ENCODE data around the gene MAPK1. TPM values are rescaled to one million over a fixed set of nuclear protein-coding genes. Genes with fewer than 3 reads are reported as not detected.

The MAPK1 gene
- total RNA-seq, 1 experiment from 2014 or later = 90.3 TPM

DNA sequence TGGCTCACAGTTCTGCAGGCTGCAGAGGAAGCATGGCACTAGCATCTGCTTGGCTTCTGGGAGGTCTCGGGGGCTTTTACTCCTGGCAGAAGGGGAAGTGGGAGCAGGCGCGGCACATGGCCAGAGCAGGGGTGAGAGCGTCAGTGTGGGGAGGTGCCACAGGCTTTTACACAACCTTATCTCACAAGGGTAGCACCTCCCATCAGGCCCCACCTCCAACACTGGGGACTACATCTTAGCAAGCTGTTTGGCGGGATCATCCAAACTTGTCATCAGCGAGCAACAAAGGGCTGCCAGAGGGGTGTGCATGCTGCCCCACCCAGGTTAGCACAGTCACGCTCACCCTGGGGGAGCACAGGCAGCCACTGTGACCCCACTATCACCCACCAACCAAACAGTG, 112.9 kb downstream of the MAPK1 start:
- no peak overlapping the region for H2BK15ac ChIP-seq (ENCODE audit: low read depth, low read length)
- no peaks in the 10 kb centered on the region for H3K9me3 Mint-ChIP-seq
- H3K4me1 Mint-ChIP-seq = peaks cover 3 to 20% of the 10 kb centered on the region in 2 experiments; a peak in 3 of 4 replicates
- H3K9me3 ChIP-seq (ENCODE audit: control insufficient read depth, low read depth, low read length) = no peaks in the 10 kb centered on the region
- no peak overlapping the region for H3K4me3 Mint-ChIP-seq
- no peak overlapping the region for H3K14ac ChIP-seq (ENCODE audit: insufficient read depth, low read length)
- no peak overlapping the region for H3K4me2 ChIP-seq (ENCODE audit: insufficient read depth, insufficient read length, low read length)
- H3K23ac ChIP-seq (ENCODE audit: insufficient read length, low read depth, low read length) = no peak overlapping the region
- H3K27me3 Mint-ChIP-seq (ENCODE audit: low read depth) = no peaks in the 10 kb centered on the region; the same call in none of the 2 replicates
- H3K79me1 ChIP-seq (ENCODE audit: insufficient read depth, low read depth, low read length, poor library complexity, severe bottlenecking) = no peaks in the 10 kb centered on the region
- H3K27ac Mint-ChIP-seq = no peak overlapping the region; a peak in 2 of 7 replicates
- no peak overlapping the region for H2AK5ac ChIP-seq (ENCODE audit: insufficient read length, low read length)
- no peak overlapping the region for H3K56ac ChIP-seq (ENCODE audit: insufficient read length, low read depth, low read length)
- no peaks in the 10 kb centered on the region for H3K79me2 ChIP-seq (ENCODE audit: insufficient read depth, low read length)
- no peak overlapping the region for H2AFZ ChIP-seq (ENCODE audit: low read length)
- no peak overlapping the region for H2BK120ac ChIP-seq (ENCODE audit: low read depth, low read length, poor library complexity, severe bottlenecking)
- H2BK20ac ChIP-seq (ENCODE audit: low read depth, low read length, poor library complexity, severe bottlenecking) = no peak overlapping the region
- WGBS (ENCODE audit: extremely low coverage, insufficient read length, low lambda C conversion rate) = no CpG with 5 or more reads among the region's 7 CpGs
- H3T11ph ChIP-seq (ENCODE audit: low read length) = no peak overlapping the region
- no peak overlapping the region for H3K27ac ChIP-seq (ENCODE audit: insufficient read length, low read depth, low read length)
- no peaks in the 10 kb centered on the region for H3K27me3 ChIP-seq (ENCODE audit: insufficient read depth, low read length)
- peaks cover 5 to 12% (median 10%) of the 10 kb centered on the region in 3 experiments; a peak in 5 of 7 replicates for H3K36me3 Mint-ChIP-seq (ENCODE audit: insufficient read depth in 1 of 3, low read depth in 3 of 3)
- H4K91ac ChIP-seq (ENCODE audit: insufficient read length, low read depth, low read length) = no peak overlapping the region
- H2BK5ac ChIP-seq (ENCODE audit: insufficient read length, low read length) = no peak overlapping the region
- no peak overlapping the region for H4K8ac ChIP-seq (replicated peaks; ENCODE audit: insufficient read length, low read depth, low read length)
- H3K23me2 ChIP-seq (ENCODE audit: insufficient read length, low read depth, low read length, poor library complexity, severe bottlenecking) = no peaks in the 10 kb centered on the region
- TF ChIP-seq, protein P1, sequence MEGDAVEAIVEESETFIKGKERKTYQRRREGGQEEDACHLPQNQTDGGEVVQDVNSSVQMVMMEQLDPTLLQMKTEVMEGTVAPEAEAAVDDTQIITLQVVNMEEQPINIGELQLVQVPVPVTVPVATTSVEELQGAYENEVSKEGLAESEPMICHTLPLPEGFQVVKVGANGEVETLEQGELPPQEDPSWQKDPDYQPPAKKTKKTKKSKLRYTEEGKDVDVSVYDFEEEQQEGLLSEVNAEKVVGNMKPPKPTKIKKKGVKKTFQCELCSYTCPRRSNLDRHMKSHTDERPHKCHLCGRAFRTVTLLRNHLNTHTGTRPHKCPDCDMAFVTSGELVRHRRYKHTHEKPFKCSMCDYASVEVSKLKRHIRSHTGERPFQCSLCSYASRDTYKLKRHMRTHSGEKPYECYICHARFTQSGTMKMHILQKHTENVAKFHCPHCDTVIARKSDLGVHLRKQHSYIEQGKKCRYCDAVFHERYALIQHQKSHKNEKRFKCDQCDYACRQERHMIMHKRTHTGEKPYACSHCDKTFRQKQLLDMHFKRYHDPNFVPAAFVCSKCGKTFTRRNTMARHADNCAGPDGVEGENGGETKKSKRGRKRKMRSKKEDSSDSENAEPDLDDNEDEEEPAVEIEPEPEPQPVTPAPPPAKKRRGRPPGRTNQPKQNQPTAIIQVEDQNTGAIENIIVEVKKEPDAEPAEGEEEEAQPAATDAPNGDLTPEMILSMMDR (conservative IDR thresholded peaks at IDR 0.05) = no peak
- H4K20me1 ChIP-seq (ENCODE audit: control insufficient read depth, insufficient read depth, insufficient read length) = no peaks in the 10 kb centered on the region
- no peak overlapping the region for H4K5ac ChIP-seq (ENCODE audit: insufficient read length, low read depth, low read length)
- H3K18ac ChIP-seq (ENCODE audit: insufficient read length, low read depth, low read length) = no peak overlapping the region
- no peak overlapping the region for H2BK12ac ChIP-seq (ENCODE audit: insufficient read length, low read depth, low read length)
- H3K4me1 ChIP-seq (ENCODE audit: insufficient read depth, low read length) = no peaks in the 10 kb centered on the region
- H3K4ac ChIP-seq (ENCODE audit: low read depth, low read length) = no peak overlapping the region
- no peak for DNase-seq
- H3K9ac ChIP-seq (ENCODE audit: extremely low read depth, insufficient read length, low read length) = no peak overlapping the region

Data from H9 (cell line).